Astrocyte of the cerebellum (primary cell): ENCODE measurements around the gene SEPTIN7.

ENCODE experiments used
- DNase-seq: peaks from one replicate; pipeline ENCODE4 v3.0.0-alpha.2; 2011; ENCODE audit warnings: low read depth
- H3K4me3 ChIP-seq: 2 replicates; pipeline ENCODE4 v1.5.1; 2011; ENCODE audit warnings: mild to moderate bottlenecking, low read depth, low read length, moderate library complexity
- CTCF ChIP-seq: IDR thresholded peaks from 2 replicates; pipeline ENCODE4 v1.5.1; 2012; ENCODE audit warnings: low read length, low read depth, moderate library complexity, mild to moderate bottlenecking; ENCODE audit errors: missing control alignments
- in situ Hi-C: cut with HindIII; loops from 2 replicates; pipeline ENCODE4 v1.10.0; 2017; ENCODE audit warnings: low sequenced_read_pairs

Gene SEPTIN7

GRCh38 chr7:35784332-35784731 is 16.5 kb upstream of the SEPTIN7 start:
- no peak overlapping the region for H3K4me3 ChIP-seq
- no peak for DNase-seq
- in situ Hi-C loops = no loop called here
- TF ChIP-seq CTCF = no peak

GRCh38 chr7:35785250-35785649 is 15.6 kb upstream of the SEPTIN7 start:
- no peak for DNase-seq
- in situ Hi-C loops = no loop called here
- no peak for TF ChIP-seq CTCF
- no peak overlapping the region for H3K4me3 ChIP-seq

GRCh38 chr7:35787925-35788324 is 12.9 kb upstream of the SEPTIN7 start:
- in situ Hi-C loops = no loop called here
- TF ChIP-seq CTCF = no peak
- DNase-seq = no peak
- H3K4me3 ChIP-seq = no peak overlapping the region

- H3K4me3 ChIP-seq = no peak overlapping the region
- DNase-seq = no peak
- TF ChIP-seq CTCF = no peak
- in situ Hi-C loops = no loop called here
Observed at GRCh38 chr7:35792472-35792871, 8.4 kb upstream of the SEPTIN7 start.

GRCh38 chr7:35792873-35793489 is 7.9 kb upstream of the SEPTIN7 start:
- no peak for TF ChIP-seq CTCF
- H3K4me3 ChIP-seq = no peak overlapping the region
- in situ Hi-C loops = no loop called here
- DNase-seq = no peak

- no peak for TF ChIP-seq CTCF
- no peak for DNase-seq
- in situ Hi-C loops = no loop called here
- no peak overlapping the region for H3K4me3 ChIP-seq
Observed at GRCh38 chr7:35797311-35797710, 3.5 kb upstream of the SEPTIN7 start.
